ENCODE data around the gene DPYSL3.

Gene DPYSL3

DNA sequence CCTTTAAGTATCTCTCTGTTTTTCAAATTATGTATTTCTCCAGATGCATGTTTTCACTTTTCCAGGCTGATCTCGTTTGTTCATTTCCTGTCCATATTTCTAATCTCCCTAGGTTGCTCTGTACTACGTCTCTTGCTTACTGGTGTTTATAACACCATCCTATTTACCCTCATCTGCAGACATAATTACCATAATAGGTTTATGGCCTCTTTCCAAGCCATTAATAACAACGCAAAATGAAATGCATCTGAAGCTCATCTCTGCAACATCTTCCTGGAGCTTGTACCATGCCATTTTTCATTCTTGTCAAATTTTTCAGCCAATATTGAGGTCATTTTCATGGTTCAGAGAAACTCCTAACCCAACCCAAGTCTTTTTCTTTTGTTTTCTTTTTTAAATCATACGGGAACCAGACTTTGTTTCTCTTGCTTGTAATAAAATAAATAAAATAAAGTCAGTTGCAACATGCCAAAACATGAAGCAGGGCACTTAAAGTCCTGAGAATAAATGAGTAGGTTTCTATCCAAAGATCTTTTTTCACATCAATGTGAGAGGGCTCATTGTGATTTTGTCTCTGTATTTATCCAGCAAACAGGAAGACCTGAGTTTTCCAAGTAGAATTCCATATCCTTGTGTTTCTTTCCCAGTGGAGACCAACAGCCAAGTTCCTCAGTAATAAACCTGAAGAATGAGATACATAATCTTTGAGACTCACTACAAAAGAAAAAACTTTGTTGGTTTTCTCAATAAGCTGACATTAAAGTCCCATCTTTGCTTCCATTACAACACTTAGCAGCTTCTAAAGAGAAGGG lies 37.0 kb downstream of the DPYSL3 start:
- no peak for DNase-seq (ENCODE audit: low read depth)

DNA sequence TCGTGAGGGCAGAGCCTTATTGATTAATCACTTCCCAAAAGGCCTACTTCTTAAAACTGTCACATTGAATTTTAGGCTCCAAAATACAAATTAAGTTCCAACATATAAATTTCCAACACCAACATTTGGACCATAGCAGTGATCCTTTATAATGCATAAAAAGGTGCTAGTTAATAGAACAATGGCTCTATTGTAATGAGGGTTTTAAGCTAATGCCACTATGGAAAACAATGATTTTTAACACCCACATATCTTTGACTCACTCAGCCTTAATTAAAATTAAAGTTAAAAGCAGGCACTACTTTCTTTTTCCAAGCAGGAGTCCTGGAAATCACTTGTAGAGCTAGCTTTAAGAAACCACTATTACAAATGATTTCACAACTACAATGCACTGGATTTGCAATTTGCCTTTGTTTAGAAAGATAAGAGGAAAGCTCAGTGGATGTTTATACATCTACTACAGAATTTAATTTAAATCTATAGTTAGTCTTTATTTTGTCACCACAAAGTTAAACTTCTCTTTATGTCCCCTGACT lies 41.8 kb downstream of the DPYSL3 start:
- no peak for DNase-seq (ENCODE audit: low read depth)

DNA sequence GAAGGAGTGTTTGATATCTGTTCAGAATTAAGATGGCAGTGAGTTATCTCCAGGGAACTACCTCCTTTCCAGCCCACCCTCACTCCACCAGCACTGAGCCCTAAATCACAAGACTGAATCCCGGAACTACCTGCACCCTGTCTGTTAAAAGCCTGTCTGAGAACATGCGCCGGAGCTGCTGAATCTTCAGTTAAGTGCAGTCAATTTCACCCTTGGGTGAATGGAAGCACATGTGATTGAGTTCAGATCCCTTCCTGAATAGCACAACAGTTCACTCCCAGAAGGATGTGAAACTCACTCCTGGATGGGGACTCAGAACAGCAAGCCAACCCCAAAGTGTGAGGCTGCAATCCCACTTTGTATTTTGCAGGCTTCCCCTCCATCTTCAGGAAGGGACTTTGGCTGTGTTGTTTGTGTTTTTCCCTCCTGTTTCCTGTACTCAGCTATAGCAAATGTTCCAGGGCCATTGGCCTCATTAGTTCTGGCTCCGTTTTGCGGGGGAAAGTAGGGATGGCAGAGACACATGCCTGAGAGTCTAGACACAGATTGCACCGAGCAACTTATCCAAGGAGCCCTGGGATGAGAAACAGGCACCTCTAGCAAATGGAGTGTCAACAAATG lies 43.4 kb downstream of the DPYSL3 start:
- DNase-seq (ENCODE audit: low read depth), result no peak

DNA sequence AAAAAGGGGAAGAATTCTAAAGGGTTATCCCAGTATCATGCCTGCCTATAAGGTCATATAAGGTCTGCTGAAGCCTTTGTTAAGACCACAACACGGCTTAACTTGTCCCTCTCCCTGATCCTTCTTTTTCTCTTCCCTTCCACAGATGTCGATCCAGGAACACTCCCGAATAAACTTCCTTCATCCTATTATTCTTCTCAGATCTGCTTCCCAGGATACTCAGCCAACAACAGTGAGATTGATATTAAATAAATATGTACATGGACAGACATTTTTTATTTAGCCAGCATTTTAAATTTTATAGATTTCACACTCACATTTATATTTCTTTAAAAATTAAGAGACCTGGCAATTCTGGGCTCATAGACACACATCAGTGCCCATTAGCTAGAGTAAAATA lies 44.1 kb downstream of the DPYSL3 start:
- DNase-seq (ENCODE audit: low read depth), result no peak

DNA sequence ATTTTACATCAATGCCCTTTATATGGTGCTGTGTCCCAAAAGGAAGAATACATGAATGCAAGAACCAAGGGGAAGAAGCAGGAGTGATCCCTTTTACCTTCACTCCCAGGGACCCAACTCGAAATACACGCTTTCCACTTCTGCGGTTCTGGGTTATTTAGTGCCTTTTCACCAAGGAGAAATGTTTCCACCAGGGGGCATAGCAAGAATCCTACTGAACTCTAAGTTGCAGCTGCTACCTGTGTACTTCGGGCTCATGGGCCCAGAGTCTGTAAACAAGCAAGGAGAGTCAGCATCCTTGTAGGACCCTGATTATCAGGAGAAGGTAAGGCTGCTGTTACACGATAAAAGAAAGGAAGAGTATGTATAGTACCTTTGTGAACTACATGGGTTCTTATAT lies 45.7 kb downstream of the DPYSL3 start:
- DNase-seq (ENCODE audit: low read depth), result no peak

DNA sequence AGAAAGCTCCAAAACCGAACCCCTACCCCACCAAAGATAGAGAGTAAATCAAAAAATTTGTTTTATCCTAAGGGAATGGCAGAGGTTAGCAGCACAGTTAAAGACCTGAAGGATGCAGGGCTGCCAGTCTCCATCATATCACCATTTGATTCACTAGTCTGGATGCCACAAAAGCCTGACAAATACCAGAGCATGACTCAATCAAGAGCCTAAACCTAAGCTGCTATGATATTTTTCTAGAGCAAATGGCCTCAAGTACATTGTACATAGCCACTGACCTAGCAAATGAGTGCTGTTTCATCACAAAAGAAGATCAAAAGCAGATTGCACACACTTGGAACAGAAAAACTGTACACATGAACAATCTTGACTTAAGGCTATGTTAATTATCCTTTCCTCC lies 48.0 kb downstream of the DPYSL3 start:
- DNase-seq (ENCODE audit: low read depth), result no peak

DNA sequence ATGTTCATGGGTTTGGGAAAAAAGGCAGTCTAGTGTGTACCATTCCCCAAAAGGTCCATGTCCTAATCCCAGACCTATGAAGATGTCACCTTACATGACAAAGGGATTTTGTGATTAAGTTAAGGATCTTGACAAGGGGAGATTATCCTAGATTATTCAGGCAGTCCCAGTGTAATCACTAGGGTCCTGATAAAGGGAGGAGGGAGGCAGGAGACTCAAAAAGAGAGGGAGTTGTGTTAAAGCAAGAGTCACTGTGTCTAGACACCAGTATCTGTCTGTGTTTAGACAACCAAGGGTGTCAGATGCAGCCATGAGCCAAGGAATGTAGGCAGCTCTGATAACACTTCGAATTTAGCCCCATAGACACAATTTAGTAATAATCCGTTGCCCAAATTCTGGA lies 49.5 kb downstream of the DPYSL3 start:
- no peak for DNase-seq (ENCODE audit: low read depth)

DNA sequence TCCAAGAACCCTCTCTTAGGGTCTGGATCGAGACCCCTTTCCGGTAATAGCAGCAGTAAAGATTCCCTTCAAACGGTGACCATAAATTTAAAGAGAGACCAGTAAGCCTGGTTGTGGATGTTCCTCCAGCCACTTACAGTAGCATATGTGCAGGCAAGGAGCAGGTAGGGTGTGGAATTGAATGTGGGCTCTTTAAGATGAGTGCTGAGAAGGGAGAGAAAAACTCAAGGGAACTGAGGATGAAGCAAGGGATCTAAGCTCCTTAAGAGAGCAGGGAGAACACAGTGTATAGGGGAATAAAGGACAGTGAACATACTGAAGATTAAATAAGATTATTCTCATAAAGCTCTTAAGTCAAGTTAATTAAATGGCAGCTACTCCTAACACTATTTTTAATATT lies 51.3 kb downstream of the DPYSL3 start:
- DNase-seq (ENCODE audit: low read depth), result no peak

DNA sequence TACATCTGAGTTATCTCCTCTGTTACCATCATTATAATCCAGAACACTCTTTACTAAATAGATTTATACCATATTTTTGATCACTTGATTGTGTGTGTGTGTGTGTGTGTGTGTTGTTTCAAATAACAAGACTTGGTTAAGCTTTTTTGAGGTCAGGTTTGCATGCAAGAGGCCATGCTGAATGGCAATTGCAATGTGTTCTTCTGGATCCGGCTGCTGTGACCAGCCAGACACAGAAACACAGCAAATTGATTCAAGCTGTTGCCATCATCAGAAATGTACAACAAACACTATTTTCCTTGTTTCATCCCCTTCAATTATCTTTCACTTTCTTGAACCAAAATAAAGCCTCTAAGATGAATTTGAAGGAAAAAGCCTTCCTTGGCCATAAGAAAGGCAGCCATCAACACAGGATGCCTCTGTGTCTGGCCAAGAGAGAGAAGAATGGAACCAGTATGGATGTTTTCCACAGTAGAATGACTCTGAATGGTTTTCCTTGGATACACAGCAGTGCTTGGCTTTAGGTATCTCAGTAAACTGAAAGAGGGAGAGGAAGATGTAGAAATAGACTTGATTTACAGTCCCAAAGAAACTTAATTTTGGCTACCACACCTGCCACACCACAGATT lies 53.9 kb downstream of the DPYSL3 start:
- no peak for DNase-seq (ENCODE audit: low read depth)

DNA sequence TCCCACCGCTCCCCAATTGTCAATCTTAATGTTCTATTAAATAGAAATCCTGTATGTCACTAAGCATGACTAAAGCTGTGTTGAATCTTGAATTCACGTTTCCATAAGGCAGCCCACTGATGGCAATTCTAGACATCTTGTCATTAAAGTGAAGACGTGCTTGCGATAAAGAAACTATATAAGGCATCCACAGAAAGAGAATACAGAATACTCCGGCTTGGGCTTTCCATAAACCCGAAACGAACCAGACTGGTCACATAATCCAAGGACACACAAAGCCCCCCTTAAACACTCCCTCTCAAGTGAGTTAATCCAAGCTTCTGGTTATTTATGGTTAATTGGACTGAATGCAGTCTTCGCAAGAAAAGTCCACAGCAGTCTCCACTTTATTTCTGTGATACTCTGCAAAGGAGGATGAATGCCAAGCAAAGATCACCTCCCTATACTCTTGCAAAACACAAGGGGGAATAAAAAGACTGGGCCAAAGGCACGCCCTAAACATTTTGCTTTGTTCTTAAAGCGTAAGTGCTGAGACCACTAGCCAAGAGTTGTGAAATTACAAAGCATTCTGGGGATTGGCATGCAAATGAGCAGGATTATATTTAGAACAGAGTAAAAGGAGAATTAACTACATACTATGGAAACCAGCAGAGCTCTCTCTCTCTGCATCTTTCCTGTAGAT lies 54.7 kb downstream of the DPYSL3 start:
- DNase-seq (ENCODE audit: low read depth), result peak; percentile 70

DNA sequence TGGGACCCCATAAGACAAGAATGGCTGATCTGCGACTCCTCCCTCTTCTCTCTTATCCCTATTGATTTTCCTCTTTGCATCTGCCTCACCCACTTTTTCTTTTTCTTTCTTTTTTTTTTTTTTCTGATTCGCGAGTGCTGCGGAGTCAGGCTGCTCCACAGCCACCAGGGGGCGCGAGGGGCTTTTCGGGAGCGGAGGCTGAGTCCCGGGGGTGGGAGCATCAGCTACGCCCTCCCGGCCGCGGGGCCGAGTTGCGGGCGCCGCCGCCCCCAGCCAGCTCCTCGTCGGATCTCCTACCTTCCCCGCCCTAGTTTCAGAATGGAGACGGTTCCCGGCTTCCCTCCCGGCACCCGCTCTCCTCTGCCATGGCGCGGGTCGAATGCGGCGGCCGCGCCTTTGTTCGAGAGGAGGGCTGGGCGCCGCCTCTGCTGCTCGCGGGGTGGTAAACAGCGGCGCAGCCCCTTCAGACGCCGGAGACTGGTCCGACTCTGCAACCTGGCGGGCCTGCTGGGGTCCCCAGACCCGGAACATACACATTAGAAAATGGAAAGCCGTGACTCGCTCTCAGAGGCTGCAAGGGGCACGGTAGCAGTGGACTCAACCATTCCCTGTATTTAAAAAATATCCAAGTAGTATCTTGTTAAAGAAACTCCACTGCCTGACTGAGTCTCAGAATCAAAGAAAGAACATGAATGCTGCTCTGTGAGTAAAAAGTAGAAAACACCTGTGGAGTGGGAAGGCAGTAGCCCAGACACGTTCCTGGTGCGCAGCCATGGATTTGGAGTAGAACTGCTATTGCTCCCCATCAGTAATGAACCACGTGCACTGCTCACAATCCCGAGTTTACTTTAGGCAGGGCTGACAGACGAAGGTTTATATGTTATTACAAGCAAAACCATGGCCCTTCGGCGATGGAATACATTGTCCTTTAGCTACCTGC lies 55.7 kb downstream of the DPYSL3 start:
- no peak for DNase-seq (ENCODE audit: low read depth)

DNA sequence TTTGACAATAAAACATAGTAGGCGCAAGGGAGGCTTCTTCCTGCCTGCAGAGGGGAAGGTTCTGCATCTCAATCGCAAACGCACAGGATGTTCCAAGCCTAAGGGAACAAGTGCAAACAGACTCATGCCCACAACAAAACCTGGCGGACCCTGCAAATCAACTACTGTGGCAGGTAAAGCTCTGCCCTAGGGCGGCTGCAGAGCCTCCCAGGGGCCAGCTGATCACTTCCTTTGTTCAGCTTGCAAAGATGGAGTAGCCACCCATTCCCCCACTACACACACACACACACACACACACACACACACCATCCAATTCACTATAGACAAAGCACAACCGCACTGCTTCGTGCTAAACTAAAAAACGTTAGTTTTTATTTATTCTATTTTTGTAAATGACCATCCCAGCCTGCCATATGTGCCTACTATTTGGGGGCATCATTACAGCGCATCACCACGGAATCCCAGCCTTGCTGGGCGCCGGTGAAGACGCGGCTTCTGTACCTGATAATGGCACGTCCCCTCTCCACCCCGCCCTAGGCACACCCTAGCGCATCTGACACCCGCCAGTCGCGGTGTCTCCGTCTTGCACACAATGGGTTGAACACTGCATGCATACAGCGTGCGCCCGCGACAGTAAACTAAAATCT lies 57.6 kb downstream of the DPYSL3 start:
- no peak for DNase-seq (ENCODE audit: low read depth)

DNA sequence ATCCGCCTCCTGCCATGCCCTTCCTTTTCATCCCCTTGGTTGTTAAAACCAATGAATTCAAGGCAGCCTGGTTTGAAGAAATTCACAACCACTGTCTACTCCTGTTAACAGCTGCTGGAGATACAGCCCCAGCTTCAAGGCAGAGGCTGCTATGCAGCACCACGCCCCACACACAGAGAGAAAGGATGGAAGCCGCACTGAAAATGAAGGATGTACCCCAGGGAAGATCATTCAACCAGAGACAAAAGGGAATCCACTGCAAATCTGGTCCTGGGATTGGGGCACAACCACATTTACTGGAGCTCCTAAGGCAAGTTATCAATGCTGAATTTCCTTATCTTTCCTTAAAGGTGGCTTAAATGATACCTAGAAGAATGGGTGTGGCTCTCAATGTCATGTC lies 58.7 kb downstream of the DPYSL3 start:
- no peak for DNase-seq (ENCODE audit: low read depth)

DNA sequence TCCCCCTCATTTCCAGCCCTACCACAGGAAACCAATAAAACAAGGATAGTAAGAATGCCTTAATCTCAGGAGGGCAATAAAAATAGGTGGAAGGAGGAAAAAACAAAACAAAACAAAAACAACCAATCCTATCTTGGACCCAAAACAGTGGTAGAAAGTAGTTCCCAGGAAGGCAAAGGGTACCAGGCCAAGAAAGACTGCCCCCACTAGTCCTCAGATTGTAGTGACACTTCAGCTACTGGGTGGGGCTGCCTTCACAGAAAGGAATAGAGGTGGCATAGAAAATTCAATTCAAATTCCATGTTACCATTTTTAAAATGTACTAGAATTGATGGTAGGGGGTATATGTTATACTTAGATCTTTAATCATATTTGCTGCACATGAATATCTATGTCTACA lies 59.3 kb downstream of the DPYSL3 start:
- no peak for DNase-seq (ENCODE audit: low read depth)

DNA sequence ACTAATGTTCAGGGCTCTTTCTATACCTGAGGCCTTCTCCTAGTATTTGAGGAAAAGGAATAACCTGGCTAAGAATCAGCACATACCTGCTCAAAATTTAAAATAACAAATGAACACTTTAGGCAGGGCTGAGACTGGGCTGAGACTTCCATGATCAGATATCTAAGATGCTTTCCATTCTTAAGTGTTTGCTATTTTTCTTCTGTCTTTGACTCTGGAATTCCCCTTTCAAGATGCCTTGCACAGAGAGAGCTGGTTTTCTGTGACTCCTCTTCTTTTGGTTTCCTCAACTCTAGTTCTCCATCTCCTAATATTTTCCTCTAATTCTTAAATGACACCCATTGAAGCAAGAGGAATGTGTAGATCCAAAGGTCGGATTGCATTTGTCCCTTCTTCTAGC lies 61.1 kb downstream of the DPYSL3 start:
- DNase-seq (ENCODE audit: low read depth), result no peak

DNA sequence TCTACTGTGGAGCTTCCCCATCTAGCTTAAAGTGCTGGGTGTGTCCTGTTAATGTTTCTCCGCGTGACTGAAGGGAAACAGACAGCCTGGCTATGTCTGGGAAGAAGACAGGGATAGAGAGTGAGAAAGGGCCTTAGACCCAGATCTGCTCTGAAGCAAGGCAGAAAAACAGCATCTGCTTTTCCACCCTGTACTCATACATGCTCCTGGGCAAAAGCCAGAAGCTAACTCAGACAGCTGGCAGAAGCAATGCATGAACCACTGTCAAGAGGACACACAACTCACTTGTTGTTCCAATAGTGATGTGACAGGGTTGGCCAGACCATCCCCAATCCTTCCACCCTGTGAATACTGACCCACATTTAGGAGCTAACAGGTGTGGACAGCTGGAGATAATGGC lies 63.3 kb downstream of the DPYSL3 start:
- DNase-seq (ENCODE audit: low read depth), result no peak

DNA sequence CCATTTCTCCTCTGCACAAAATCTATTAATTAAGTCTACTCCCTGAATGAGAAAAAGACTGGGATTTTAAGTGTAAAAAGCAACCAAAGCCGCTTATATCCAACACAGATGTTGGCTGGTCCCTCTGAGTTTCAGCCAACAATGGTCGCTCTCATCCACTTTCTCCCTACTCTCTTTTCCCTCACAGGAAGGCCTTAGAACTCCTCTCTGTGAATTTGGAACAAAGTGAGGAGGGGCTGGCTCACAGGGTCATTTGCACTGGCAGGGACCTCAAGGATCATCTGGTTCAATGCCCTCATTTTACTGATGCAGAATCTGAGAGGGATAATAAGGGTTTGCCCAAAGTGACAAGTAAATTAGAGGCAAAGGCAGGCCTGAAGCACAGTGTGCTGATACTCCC lies 64.0 kb downstream of the DPYSL3 start:
- DNase-seq (ENCODE audit: low read depth), result no peak

DNA sequence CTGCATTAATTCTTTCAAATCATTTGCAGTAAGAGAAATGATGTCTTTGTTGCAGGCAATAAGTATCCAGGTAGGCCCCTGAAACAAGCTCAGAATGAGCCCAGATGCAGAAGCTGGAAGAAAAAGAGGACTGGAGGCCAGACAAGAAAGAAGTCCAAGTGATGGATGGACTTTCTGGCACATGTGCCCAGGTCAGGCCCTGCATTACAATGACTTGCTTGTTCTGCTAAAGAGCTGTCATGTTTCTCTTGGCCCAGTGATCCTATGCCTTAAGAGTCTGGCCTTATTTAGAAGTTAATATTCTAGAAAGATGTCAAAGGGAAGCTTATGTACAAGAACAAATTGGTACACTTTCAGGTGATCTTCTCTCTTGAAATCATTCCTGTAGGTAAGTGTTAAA lies 64.8 kb downstream of the DPYSL3 start:
- DNase-seq (ENCODE audit: low read depth), result no peak

DNA sequence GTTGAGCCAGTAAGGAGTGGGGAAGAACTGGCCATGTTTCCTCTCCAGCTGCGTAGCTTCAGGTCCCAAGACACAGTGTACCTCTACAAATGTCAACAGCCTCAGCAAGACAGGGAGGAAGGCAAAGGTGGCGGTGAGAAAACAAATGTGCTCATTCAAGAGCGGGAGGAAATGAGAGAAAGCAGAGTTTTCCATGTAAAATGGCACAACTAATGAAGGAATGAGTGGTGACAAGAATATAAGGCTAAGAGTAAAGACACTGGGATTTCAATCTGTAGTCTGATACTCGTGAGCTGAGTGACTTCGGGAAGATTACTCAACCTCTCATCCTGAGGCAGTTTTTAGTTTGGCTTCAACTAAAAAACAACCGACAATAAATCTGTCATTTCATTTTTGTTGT lies 67.6 kb downstream of the DPYSL3 start:
- no peak for DNase-seq (ENCODE audit: low read depth)

DNA sequence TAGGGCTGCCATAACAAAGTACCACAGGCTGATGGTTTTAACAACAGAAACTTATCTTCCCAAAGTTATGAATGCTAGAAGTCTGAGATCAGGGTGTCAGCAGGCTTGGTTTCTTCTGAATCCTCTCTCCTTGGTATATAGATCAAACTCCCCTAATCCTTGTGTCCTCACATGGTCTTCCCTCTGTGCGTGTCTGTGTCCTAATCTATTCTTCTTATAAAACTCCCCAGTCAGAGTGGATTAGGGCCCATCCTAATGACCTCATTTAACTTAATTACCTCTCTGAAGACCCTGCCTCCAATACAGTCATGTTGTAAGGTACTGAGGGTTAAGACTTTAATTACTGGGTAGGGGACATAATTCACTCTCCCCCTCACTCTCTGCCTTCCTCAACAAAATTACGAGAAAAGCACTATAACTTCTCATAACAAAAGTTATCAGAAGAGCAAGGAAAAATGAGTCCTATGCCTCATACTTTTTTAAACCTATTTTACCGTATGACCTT lies 68.6 kb downstream of the DPYSL3 start:
- no peak for DNase-seq (ENCODE audit: low read depth)

DNA sequence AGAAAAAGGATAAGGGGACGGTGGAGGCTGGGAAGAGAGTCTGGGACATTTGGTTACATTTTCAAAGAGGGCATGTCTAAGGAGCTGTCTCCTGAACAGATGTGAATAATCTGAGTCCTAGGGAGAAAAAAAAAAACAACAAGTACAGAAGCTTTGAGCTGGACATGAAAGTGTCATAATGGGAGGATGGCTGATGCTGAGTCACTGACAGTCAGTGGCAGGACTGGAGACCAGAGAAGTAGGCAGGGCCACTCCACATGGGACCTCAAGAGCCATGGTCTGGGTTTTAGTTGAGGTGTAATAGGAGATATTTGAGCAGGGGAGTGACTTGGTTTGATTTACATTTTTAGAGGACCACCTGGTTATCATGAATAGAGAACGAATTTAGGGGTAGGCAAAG lies 70.6 kb downstream of the DPYSL3 start:
- no peak for DNase-seq (ENCODE audit: low read depth)

Data from GM04503 (cell line).